KMS-11 (cell line): ENCODE measurements around the gene KLK11.

Experiments used
- H2AFZ ChIP-seq: fragments of 200-600 bp; sonication (generic); 2 replicates; pipeline ENCODE4 v1.6.1; 2016; ENCODE audit warnings: antibody characterized with exemption, mixed run types, low read depth
- H3K27ac ChIP-seq: fragments of 200-600 bp; sonication (generic); 2 replicates; pipeline ENCODE4 v1.6.1; 2016; ENCODE audit warnings: mild to moderate bottlenecking, mixed run types
- H3K27me3 ChIP-seq: fragments of 200-600 bp; sonication (generic); 2 replicates; pipeline ENCODE4 v1.6.1; 2017; ENCODE audit warnings: mild to moderate bottlenecking, low read depth, mixed run types, moderate library complexity; ENCODE audit not compliant: insufficient read depth
- H3K36me3 ChIP-seq: fragments of 200-600 bp; sonication (generic); 2 replicates; pipeline ENCODE4 v1.6.1; 2017; ENCODE audit warnings: mild to moderate bottlenecking, mixed run types; ENCODE audit not compliant: insufficient read depth
- H3K4me1 ChIP-seq: fragments of 200-600 bp; sonication (generic); 2 replicates; pipeline ENCODE4 v1.6.1; 2016; ENCODE audit warnings: mild to moderate bottlenecking, low read depth, mixed run types; ENCODE audit not compliant: poor library complexity, severe bottlenecking
- H3K4me2 ChIP-seq: fragments of 200-600 bp; sonication (generic); 2 replicates; pipeline ENCODE4 v1.7.0; 2016; ENCODE audit warnings: mild to moderate bottlenecking, mixed run types
- H3K4me3 ChIP-seq: fragments of 200-600 bp; sonication (generic); IDR thresholded peaks from 2 replicates; pipeline ENCODE4 v1.6.1; 2017; ENCODE audit warnings: low read depth, low read length, mixed read lengths; ENCODE audit not compliant: insufficient read depth
- H3K79me2 ChIP-seq: fragments of 200-600 bp; sonication (generic); 2 replicates; pipeline ENCODE4 v1.6.1; 2016; ENCODE audit warnings: low read depth, mixed run types; ENCODE audit not compliant: insufficient read depth
- H3K9ac ChIP-seq: fragments of 200-600 bp; sonication (generic); 2 replicates; pipeline ENCODE4 v1.6.1; 2016; ENCODE audit warnings: mild to moderate bottlenecking, mixed run types
- H4K20me1 ChIP-seq: fragments of 200-600 bp; sonication (generic); 2 replicates; pipeline ENCODE4 v1.6.1; 2016; ENCODE audit warnings: mild to moderate bottlenecking, mixed run types; ENCODE audit not compliant: insufficient read depth
- TF ChIP-seq, protein P1 (sequence below): fragments of 200-600 bp; sonication (generic); conservative IDR thresholded peaks from 2 replicates; pipeline ENCODE4 v1.6.1; 2017; ENCODE audit warnings: low read depth, mild to moderate bottlenecking, antibody characterized with exemption, low read length, moderate library complexity, mixed read lengths

Gene KLK11

DNA sequence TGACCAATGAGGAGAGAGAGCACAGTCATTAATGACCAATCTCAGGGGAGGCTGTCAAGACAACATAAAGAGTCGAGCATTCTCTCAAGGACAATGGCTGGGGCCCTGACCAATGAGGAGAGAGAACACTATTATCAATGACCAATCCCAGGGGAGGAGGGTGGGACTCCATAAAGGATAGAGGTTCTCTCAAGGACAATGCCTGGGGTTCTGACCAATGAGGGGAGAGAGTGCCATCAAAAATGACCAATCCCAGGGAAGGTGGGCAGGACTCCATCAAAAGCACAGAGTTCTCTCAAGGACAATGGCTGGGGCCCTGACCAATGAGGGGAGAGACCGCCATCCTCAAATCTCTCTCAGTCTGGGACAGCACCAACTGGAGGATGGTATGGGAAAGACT, 3.3 kb upstream of the KLK11 start:
- H3K9ac ChIP-seq: no peak overlapping the region
- TF ChIP-seq, protein P1, sequence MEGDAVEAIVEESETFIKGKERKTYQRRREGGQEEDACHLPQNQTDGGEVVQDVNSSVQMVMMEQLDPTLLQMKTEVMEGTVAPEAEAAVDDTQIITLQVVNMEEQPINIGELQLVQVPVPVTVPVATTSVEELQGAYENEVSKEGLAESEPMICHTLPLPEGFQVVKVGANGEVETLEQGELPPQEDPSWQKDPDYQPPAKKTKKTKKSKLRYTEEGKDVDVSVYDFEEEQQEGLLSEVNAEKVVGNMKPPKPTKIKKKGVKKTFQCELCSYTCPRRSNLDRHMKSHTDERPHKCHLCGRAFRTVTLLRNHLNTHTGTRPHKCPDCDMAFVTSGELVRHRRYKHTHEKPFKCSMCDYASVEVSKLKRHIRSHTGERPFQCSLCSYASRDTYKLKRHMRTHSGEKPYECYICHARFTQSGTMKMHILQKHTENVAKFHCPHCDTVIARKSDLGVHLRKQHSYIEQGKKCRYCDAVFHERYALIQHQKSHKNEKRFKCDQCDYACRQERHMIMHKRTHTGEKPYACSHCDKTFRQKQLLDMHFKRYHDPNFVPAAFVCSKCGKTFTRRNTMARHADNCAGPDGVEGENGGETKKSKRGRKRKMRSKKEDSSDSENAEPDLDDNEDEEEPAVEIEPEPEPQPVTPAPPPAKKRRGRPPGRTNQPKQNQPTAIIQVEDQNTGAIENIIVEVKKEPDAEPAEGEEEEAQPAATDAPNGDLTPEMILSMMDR: no peak

DNA sequence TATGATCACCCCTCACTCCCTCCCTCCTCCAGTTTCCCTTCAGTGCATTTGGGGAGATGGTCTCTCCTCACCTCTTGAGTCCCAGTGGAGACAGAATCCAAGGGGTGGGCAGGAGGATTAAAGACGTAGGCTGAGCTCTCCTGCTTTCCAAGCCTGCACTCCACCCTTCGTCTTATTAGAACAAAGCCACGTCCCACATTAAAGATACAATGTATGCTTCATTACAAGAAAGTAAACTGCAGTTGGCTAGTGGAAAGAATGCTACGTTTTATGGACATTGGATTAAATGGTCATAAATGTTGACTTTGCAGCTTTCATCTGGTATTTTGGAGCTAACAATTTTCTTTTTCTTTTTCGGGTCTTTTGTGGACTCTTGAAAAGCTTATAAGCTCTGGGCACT, 1.5 kb upstream of the KLK11 start:
- Histone ChIP-seq H3K4me3 (no peak overlapping the region), H3K27ac (no peak overlapping the region), H3K79me2 (no peaks in the 10 kb centered on the region), H2AFZ (no peak overlapping the region), H3K9ac (no peak overlapping the region), H4K20me1 (no peaks in the 10 kb centered on the region), H3K27me3 (no peaks in the 10 kb centered on the region), H3K4me1 (no peaks in the 10 kb centered on the region), H3K4me2 (no peak overlapping the region), H3K36me3 (no peaks in the 10 kb centered on the region)
- TF ChIP-seq, protein P1: no peak

More for the DNA sequence above, 3.3 kb upstream of the KLK11 start:
- Histone ChIP-seq H3K4me3 (no peak overlapping the region), H3K27ac (no peak overlapping the region), H3K4me1 (no peaks in the 10 kb centered on the region), H3K79me2 (no peaks in the 10 kb centered on the region), H3K36me3 (no peaks in the 10 kb centered on the region), H3K4me2 (no peak overlapping the region), H3K27me3 (no peaks in the 10 kb centered on the region), H4K20me1 (no peaks in the 10 kb centered on the region), H2AFZ (no peak overlapping the region)

DNA sequence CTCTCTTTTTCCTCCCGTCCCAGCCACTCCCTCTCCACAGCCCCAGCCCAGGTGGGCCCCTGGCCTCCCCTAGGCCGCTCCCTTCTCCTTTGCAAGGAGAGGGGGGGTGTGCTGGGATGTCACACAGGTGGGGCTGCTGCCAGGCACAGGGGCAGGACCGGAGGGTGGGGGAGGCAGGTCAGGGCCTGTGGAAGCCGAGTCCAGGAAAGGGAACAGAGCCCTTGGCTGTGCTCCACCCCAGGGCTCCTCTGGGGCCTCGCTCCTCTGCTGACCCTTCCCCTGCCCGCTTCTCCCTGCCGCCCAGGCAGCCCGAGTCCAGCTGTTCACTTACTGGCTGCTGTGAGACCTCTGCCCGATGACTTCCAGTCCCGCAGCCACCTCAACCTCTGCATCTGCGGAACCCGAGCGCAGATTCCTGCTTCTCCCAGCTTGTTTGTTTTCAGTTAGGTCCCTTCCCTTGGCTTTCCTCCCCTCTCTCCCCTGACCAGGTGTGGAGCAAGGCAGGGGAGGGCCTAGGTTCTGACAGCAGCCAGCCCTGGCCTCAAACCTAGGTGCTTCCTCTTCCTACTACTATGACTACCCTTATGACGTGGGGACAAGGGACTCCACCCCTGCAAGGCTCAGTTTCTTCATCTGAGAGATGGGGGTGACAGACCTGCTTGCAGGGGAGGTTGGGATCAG, 850 bp upstream of the KLK11 start:
- Histone ChIP-seq H3K9ac (no peak overlapping the region), H3K27me3 (no peaks in the 10 kb centered on the region), H4K20me1 (no peaks in the 10 kb centered on the region), H3K4me2 (no peak overlapping the region), H3K79me2 (no peaks in the 10 kb centered on the region), H3K36me3 (no peaks in the 10 kb centered on the region), H2AFZ (no peak overlapping the region), H3K4me3 (no peak overlapping the region), H3K4me1 (no peaks in the 10 kb centered on the region), H3K27ac (no peak overlapping the region)
- TF ChIP-seq, protein P1: no peak

DNA sequence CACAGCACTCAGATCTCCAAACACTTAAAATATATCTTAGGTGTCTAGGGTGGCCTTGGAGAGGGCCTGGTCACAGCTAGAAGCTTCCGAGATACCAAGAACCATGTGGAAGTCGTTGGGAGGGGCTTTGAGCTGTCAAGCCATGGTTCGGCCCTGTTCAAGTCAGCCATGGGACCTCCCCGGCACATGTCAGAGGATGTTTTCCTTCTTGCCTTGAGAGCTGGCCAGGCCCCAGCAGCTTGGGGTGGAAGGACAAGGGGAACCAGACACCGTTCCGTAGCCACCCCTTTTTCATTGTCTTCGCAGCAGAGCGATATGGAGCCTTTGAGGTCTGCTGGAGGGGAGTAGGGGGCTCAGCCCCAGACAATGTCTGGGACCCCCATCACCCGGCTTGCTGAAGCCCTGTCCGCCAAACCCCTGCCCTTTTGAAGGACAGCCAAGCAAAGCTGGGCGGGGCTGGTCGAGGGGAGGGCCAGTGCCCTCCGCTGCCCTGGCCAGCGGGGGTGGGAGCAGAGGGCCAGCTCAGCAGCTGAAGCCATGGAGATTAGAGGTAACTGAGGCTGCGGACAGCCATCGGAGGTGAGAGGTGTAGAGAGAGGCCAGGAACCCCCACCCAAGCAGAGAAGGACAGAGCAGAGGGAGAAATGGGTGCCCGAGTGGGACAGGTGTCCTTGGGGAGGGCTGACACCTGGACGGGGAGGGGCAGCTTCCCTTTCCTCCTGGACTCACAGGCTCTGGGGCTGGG, 435 bp downstream of the KLK11 start:
- no peak overlapping the region for H3K27ac ChIP-seq
- H4K20me1 ChIP-seq: no peaks in the 10 kb centered on the region
- peaks cover 2% of the 10 kb centered on the region; the same call in 1 of the 2 replicates for H3K27me3 ChIP-seq
- H3K4me3 ChIP-seq: no peak overlapping the region
- H2AFZ ChIP-seq: no peak overlapping the region
- H3K9ac ChIP-seq: no peak overlapping the region
- no peaks in the 10 kb centered on the region for H3K36me3 ChIP-seq
- no peaks in the 10 kb centered on the region for H3K4me1 ChIP-seq
- TF ChIP-seq, protein P1: no peak
- no peak overlapping the region for H3K4me2 ChIP-seq
- no peaks in the 10 kb centered on the region for H3K79me2 ChIP-seq
